HEK293 (cell line): ENCODE measurements around the gene ARHGEF7.

Source experiments
- CTCF ChIA-PET: fragments of 350-600 bp; formaldehyde crosslinking; extraction: SDS; loops from one replicate; lab custom pipeline; 2021; ENCODE audit warnings: antibody characterized with exemption; lab: Yijun Ruan, JAX
- POLR2A ChIA-PET: fragments of 300-600 bp; formaldehyde crosslinking; extraction: SDS; loops from one replicate; lab custom pipeline; 2020; ENCODE audit warnings: antibody characterized with exemption, inconsistent platforms; lab: Yijun Ruan, JAX
- H3K27ac ChIP-seq: fragments of 200-500 bp; sonication (Bioruptor generic); 2 replicates; pipeline ENCODE4 v1.5.1; 2014; ENCODE audit warnings: low read depth, low read length, control low read depth, inconsistent platforms; ENCODE audit errors: extremely low read depth
- H3K36me3 ChIP-seq, 2 experiments: fragments of 200-500 bp in 1 of 2; sonication (Bioruptor generic) in 1 of 2; 1 replicate in 1 of 2; 2 replicates in 1 of 2; pipeline ENCODE4 v1.5.1; 2014 to 2017; ENCODE audit warnings: inconsistent platforms in 2 of 2, low read length in 2 of 2; ENCODE audit not compliant: control insufficient read depth in 2 of 2, insufficient read depth in 1 of 2
- H3K4me1 ChIP-seq: fragments of 200-500 bp; sonication (Bioruptor generic); 2 replicates; pipeline ENCODE4 v1.5.1; 2014; ENCODE audit warnings: mild to moderate bottlenecking, low read length, inconsistent platforms; ENCODE audit not compliant: control insufficient read depth, insufficient read depth
- H3K4me3 ChIP-seq: 2 replicates; pipeline ENCODE4 v1.5.1; 2011; ENCODE audit warnings: low read depth, mild to moderate bottlenecking, control low read depth, low read length, moderate library complexity
- H3K9me3 ChIP-seq: fragments of 200-500 bp; sonication (Bioruptor generic); 2 replicates; pipeline ENCODE4 v1.5.1; 2014; ENCODE audit warnings: low read depth, low read length, inconsistent platforms; ENCODE audit not compliant: control insufficient read depth, insufficient read depth
- IKZF3 ChIP-seq: fragments of 450-650 bp; IDR thresholded peaks from 2 replicates; pipeline ENCODE4 v1.5.0; 2018; ENCODE audit warnings: missing biosample characterization, mild to moderate bottlenecking, missing genetic modification characterization, moderate library complexity
- ZNF112 ChIP-seq: fragments of 450-650 bp; formaldehyde crosslinking; IDR thresholded peaks from 2 replicates; pipeline ENCODE4 v1.5.0; 2017; ENCODE audit warnings: missing biosample characterization, missing genetic modification characterization
- ZNF221 ChIP-seq: fragments of 450-650 bp; formaldehyde crosslinking; IDR thresholded peaks from 2 replicates; pipeline ENCODE4 v1.5.1; 2017; ENCODE audit warnings: missing biosample characterization, missing genetic modification characterization, borderline replicate concordance
- ZNF266 ChIP-seq: fragments of 450-650 bp; formaldehyde crosslinking; IDR thresholded peaks from 2 replicates; pipeline ENCODE4 v1.5.1; 2016; ENCODE audit warnings: missing biosample characterization, missing genetic modification characterization, low read depth
- ZNF341 ChIP-seq: fragments of 450-650 bp; formaldehyde crosslinking; IDR thresholded peaks from 2 replicates; pipeline ENCODE4; 2016; ENCODE audit warnings: low read depth, missing biosample characterization, missing genetic modification characterization
- ZNF354C ChIP-seq: fragments of 450-650 bp; formaldehyde crosslinking; IDR thresholded peaks from 2 replicates; pipeline ENCODE4 v1.5.1; 2016; ENCODE audit warnings: missing biosample characterization, missing genetic modification characterization, low read depth, borderline replicate concordance
- ZNF37A ChIP-seq: fragments of 450-650 bp; IDR thresholded peaks from 2 replicates; pipeline ENCODE4 v1.5.1; 2018; ENCODE audit warnings: missing biosample characterization, missing genetic modification characterization
- ZNF560 ChIP-seq: fragments of 450-650 bp; formaldehyde crosslinking; IDR thresholded peaks from 2 replicates; pipeline ENCODE4 v1.5.1; 2017; ENCODE audit warnings: missing biosample characterization, missing genetic modification characterization, borderline replicate concordance
- ZNF596 ChIP-seq: fragments of 450-650 bp; IDR thresholded peaks from 2 replicates; pipeline ENCODE4 v1.5.0; 2018; ENCODE audit warnings: missing biosample characterization, mild to moderate bottlenecking, missing genetic modification characterization, moderate library complexity
- ZNF624 ChIP-seq: fragments of 450-650 bp; formaldehyde crosslinking; IDR thresholded peaks from 2 replicates; pipeline ENCODE4 v1.5.1; 2017; ENCODE audit warnings: missing biosample characterization, missing genetic modification characterization
- ZNF843 ChIP-seq: fragments of 450-650 bp; formaldehyde crosslinking; IDR thresholded peaks from 2 replicates; pipeline ENCODE4 v1.5.1; 2016; ENCODE audit warnings: missing biosample characterization, missing genetic modification characterization
- TF ChIP-seq, protein P1 (sequence below): fragments of 450-650 bp; formaldehyde crosslinking; IDR thresholded peaks from 2 replicates; pipeline ENCODE4 v1.5.1; 2017; ENCODE audit warnings: missing biosample characterization, missing genetic modification characterization
- TF ChIP-seq, protein P2 (sequence below): fragments of 450-650 bp; formaldehyde crosslinking; IDR thresholded peaks from 2 replicates; pipeline ENCODE4 v1.5.1; 2016; ENCODE audit warnings: missing biosample characterization, missing genetic modification characterization, borderline replicate concordance
- TF ChIP-seq, protein P3 (sequence below): fragments of 450-650 bp; formaldehyde crosslinking; IDR thresholded peaks from 2 replicates; pipeline ENCODE4 v1.5.0; 2017; ENCODE audit warnings: missing biosample characterization, missing genetic modification characterization, borderline replicate concordance
- TF ChIP-seq, protein P4 (sequence below): fragments of 450-650 bp; formaldehyde crosslinking; IDR thresholded peaks from 2 replicates; pipeline ENCODE4 v1.5.1; 2016; ENCODE audit warnings: missing biosample characterization, missing genetic modification characterization

The ARHGEF7 gene

DNA sequence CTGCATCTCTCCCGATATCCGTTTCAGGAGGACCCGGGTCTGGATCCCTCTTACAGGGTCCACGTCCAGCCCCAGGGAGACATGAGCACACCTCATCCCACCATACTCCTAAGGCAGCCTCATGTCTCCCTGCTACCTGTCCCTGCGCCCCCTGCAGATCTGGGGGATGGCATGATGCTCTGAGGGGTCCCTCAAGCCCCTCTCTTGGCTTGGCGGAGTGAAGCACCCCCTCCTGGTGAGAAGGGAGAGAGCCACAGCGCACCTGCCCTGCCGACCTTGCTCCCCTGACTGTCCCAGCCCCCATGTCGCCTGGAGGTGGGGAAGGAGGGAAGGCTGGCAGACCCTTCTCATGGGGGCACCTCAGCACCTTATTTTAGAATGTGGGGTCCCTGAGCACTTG lies 21.5 kb upstream of the ARHGEF7 start (continued):
- TF ChIP-seq ZNF624 (tag by site-specific recombination) (no peak), ZNF843 (no peak)
- TF ChIP-seq, protein P1, sequence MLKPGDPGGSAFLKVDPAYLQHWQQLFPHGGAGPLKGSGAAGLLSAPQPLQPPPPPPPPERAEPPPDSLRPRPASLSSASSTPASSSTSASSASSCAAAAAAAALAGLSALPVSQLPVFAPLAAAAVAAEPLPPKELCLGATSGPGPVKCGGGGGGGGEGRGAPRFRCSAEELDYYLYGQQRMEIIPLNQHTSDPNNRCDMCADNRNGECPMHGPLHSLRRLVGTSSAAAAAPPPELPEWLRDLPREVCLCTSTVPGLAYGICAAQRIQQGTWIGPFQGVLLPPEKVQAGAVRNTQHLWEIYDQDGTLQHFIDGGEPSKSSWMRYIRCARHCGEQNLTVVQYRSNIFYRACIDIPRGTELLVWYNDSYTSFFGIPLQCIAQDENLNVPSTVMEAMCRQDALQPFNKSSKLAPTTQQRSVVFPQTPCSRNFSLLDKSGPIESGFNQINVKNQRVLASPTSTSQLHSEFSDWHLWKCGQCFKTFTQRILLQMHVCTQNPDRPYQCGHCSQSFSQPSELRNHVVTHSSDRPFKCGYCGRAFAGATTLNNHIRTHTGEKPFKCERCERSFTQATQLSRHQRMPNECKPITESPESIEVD (tag by site-specific recombination): no peak

DNA sequence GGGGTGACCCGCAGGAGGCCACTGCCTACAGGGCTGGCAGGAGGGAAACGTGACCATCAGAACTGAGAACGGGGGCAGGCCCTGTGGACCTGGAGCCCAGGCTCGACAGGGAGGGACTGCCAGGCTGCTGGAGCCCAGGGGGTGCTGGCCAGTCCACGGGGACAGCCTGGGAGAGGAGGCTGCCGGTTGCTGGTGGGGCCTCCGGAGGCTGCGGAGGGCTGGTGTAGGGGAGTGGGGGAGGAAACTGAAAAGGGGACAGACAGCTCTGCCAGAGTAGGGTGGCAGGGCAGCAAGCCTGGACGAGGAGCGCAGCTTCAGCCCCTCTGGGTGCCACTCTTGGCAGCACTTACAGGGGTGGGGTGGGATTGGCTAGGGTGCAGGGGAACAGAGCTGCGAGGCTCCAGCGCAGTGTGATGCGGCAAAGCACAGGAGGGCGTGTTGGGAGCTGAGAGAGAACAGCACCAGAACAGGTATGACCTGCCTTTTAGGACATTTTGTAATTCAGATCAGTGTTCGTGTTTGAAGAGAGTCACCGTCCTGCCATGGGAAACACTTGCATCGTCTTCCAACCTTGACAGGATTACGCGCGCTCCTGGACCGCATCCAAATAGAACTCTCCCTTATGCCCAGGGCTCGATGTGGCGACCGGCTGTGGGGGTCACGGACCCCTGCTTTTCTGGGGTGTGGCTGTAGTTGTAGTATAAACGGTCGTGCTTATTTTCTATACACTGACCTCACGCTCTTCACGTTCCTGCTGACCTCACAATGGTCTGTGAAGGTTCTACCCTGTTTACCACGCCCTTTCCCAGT lies 19.9 kb upstream of the ARHGEF7 start:
- Histone ChIP-seq H3K4me3 (no peak overlapping the region), H3K36me3 (no peaks in the 10 kb centered on the region), H3K27ac (no peak overlapping the region), H3K9me3 (no peaks in the 10 kb centered on the region), H3K4me1 (peaks cover 4% of the 10 kb centered on the region; the same call in 1 of the 2 replicates)
- TF ChIP-seq ZNF341 (tag by site-specific recombination) (peak; percentile 45; the same call in 1 of the 2 replicates), ZNF221 (tag by site-specific recombination) (no peak), IKZF3 (tag by site-specific recombination) (no peak)
- TF ChIP-seq, protein P2, sequence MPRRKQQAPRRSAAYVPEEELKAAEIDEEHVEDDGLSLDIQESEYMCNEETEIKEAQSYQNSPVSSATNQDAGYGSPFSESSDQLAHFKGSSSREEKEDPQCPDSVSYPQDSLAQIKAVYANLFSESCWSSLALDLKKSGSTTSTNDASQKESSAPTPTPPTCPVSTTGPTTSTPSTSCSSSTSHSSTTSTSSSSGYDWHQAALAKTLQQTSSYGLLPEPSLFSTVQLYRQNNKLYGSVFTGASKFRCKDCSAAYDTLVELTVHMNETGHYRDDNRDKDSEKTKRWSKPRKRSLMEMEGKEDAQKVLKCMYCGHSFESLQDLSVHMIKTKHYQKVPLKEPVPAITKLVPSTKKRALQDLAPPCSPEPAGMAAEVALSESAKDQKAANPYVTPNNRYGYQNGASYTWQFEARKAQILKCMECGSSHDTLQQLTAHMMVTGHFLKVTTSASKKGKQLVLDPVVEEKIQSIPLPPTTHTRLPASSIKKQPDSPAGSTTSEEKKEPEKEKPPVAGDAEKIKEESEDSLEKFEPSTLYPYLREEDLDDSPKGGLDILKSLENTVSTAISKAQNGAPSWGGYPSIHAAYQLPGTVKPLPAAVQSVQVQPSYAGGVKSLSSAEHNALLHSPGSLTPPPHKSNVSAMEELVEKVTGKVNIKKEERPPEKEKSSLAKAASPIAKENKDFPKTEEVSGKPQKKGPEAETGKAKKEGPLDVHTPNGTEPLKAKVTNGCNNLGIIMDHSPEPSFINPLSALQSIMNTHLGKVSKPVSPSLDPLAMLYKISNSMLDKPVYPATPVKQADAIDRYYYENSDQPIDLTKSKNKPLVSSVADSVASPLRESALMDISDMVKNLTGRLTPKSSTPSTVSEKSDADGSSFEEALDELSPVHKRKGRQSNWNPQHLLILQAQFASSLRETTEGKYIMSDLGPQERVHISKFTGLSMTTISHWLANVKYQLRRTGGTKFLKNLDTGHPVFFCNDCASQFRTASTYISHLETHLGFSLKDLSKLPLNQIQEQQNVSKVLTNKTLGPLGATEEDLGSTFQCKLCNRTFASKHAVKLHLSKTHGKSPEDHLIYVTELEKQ: no peak
- TF ChIP-seq, protein P3, sequence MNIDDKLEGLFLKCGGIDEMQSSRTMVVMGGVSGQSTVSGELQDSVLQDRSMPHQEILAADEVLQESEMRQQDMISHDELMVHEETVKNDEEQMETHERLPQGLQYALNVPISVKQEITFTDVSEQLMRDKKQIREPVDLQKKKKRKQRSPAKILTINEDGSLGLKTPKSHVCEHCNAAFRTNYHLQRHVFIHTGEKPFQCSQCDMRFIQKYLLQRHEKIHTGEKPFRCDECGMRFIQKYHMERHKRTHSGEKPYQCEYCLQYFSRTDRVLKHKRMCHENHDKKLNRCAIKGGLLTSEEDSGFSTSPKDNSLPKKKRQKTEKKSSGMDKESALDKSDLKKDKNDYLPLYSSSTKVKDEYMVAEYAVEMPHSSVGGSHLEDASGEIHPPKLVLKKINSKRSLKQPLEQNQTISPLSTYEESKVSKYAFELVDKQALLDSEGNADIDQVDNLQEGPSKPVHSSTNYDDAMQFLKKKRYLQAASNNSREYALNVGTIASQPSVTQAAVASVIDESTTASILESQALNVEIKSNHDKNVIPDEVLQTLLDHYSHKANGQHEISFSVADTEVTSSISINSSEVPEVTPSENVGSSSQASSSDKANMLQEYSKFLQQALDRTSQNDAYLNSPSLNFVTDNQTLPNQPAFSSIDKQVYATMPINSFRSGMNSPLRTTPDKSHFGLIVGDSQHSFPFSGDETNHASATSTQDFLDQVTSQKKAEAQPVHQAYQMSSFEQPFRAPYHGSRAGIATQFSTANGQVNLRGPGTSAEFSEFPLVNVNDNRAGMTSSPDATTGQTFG (tag by site-specific recombination): no peak
- ChIA-PET POLR2A (no interaction called here), CTCF (no interaction called here)

DNA sequence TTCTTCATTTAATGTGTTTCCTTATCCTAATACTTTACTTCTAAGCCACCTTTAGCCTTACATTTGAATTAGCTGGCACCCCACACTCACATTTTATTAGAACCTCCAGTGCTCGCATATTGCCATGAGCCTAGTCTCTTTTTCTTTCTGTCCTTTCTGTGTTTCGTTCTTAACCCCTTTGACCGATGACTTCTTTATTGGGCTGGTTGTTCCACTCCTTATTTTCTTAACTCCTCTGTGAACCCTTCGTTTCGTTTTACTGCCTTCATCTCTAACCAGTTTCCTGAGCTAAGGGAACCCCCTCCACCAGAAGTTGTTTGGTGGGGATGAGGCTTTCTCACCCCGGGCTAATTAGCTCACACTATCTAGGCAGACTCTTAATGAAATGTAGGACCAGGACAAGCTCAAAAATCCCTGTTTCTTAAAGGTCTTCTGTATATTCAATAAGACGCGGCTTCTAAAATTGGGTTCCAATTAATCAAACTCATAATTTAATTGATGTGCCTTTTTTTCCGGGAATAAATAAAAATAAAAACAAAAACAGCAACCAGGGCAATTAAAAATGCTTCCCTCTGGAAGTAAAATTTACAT lies 19.1 kb upstream of the ARHGEF7 start:
- Histone ChIP-seq H3K4me1 (peaks cover 4% of the 10 kb centered on the region; the same call in 1 of the 2 replicates), H3K4me3 (no peak overlapping the region), H3K27ac (no peak overlapping the region), H3K36me3 (no peaks in the 10 kb centered on the region), H3K9me3 (no peaks in the 10 kb centered on the region)
- ChIA-PET CTCF (no interaction called here), POLR2A (no interaction called here)
- TF ChIP-seq ZNF266 (tag by site-specific recombination) (no peak), ZNF354C (tag by site-specific recombination) (no peak), ZNF112 (tag by site-specific recombination) (no peak), ZNF596 (no peak), ZNF560 (tag by site-specific recombination) (no peak), ZNF37A (tag by site-specific recombination) (no peak)
- TF ChIP-seq, protein P2: no peak
- TF ChIP-seq, protein P4, sequence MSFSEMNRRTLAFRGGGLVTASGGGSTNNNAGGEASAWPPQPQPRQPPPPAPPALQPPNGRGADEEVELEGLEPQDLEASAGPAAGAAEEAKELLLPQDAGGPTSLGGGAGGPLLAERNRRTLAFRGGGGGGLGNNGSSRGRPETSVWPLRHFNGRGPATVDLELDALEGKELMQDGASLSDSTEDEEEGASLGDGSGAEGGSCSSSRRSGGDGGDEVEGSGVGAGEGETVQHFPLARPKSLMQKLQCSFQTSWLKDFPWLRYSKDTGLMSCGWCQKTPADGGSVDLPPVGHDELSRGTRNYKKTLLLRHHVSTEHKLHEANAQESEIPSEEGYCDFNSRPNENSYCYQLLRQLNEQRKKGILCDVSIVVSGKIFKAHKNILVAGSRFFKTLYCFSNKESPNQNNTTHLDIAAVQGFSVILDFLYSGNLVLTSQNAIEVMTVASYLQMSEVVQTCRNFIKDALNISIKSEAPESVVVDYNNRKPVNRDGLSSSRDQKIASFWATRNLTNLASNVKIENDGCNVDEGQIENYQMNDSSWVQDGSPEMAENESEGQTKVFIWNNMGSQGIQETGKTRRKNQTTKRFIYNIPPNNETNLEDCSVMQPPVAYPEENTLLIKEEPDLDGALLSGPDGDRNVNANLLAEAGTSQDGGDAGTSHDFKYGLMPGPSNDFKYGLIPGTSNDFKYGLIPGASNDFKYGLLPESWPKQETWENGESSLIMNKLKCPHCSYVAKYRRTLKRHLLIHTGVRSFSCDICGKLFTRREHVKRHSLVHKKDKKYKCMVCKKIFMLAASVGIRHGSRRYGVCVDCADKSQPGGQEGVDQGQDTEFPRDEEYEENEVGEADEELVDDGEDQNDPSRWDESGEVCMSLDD (tag by site-specific recombination): no peak
